ENCODE results near the gene JAML. TPM values are rescaled to one million over a fixed set of nuclear protein-coding genes. Genes with fewer than 3 reads are reported as not detected.

Gene JAML
- total and polyA plus RNA-seq, 2 of the 13 experiments (the other 11 are each of a cell fraction or from before 2014, with no cell fraction given), result 2.0 to 3.3 TPM

DNA sequence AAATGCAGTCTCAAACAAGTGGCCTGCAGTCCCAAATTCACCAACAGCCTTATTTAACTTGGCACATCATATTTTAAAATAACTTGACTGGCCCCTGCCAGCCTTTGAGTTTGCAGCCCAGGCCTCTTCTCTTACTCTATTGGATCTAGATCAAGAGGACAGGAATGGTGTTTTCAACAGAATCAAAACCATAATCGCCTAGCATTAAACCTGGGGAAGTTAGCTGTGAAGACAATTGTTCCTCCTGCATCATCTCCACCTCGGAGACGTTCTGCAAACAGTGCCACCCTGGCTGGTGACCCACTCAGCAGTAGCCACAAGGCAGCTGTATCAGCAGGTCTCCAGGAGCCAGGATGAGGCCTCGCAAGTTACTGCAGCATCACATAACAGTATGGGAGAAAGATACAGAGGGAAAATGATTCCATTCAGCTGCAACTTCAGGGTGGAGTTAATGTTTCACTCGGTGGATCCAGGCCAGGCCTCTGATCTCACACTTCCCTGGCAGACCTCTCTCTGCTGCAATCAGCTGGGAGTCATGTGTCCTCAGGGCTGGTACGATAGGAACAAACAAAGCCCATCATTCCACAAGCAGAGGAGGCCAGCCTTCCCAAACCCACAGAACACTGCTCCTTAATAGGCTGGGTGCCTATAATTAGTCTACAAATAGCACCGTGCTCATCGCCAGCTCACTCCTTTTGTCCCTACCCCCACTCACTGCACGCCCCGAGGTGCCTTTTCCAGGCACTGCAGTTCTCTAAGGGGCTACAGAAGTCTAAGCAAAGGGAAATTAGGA is 29.8 kb downstream of the JAML start (continued):
- TF ChIP-seq ZNF510 (CRISPR knock-in tag; IDR thresholded peaks at IDR 0.05; ENCODE audit: low read depth), result no peak
- TF ChIP-seq ZNF12 (CRISPR knock-in tag; IDR thresholded peaks at IDR 0.05), result peak; percentile 94
- peak; percentile 66; the same call in 1 of the 2 replicates for TF ChIP-seq ZFP36L1 (CRISPR knock-in tag; IDR thresholded peaks at IDR 0.05)
- 0 out of 2 replicates have a peak, but pooled peaks have one; percentile 71 for TF ChIP-seq ZSCAN30 (CRISPR knock-in tag; IDR thresholded peaks at IDR 0.05)
- TF ChIP-seq, protein P1, sequence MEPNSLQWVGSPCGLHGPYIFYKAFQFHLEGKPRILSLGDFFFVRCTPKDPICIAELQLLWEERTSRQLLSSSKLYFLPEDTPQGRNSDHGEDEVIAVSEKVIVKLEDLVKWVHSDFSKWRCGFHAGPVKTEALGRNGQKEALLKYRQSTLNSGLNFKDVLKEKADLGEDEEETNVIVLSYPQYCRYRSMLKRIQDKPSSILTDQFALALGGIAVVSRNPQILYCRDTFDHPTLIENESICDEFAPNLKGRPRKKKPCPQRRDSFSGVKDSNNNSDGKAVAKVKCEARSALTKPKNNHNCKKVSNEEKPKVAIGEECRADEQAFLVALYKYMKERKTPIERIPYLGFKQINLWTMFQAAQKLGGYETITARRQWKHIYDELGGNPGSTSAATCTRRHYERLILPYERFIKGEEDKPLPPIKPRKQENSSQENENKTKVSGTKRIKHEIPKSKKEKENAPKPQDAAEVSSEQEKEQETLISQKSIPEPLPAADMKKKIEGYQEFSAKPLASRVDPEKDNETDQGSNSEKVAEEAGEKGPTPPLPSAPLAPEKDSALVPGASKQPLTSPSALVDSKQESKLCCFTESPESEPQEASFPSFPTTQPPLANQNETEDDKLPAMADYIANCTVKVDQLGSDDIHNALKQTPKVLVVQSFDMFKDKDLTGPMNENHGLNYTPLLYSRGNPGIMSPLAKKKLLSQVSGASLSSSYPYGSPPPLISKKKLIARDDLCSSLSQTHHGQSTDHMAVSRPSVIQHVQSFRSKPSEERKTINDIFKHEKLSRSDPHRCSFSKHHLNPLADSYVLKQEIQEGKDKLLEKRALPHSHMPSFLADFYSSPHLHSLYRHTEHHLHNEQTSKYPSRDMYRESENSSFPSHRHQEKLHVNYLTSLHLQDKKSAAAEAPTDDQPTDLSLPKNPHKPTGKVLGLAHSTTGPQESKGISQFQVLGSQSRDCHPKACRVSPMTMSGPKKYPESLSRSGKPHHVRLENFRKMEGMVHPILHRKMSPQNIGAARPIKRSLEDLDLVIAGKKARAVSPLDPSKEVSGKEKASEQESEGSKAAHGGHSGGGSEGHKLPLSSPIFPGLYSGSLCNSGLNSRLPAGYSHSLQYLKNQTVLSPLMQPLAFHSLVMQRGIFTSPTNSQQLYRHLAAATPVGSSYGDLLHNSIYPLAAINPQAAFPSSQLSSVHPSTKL (CRISPR knock-in tag; IDR thresholded peaks at IDR 0.05), result peak; percentile 96
- no peak; the same call in 1 of the 2 replicates for TF ChIP-seq ZNF225 (CRISPR knock-in tag; IDR thresholded peaks at IDR 0.05)
- no peak for TF ChIP-seq PCBP1 (IDR thresholded peaks at IDR 0.05; ENCODE audit: borderline replicate concordance, low read depth, low read length)
- TF ChIP-seq RBM22 (optimal IDR thresholded peaks at IDR 0.05; ENCODE audit: low read length), result no peak
- TF ChIP-seq ZSCAN31 (CRISPR knock-in tag; IDR thresholded peaks at IDR 0.05; ENCODE audit: low read depth), result no peak
- TF ChIP-seq KDM2A (CRISPR knock-in tag; IDR thresholded peaks at IDR 0.05; ENCODE audit: borderline replicate concordance, low read depth), result peak; percentile 54; the same call in 1 of the 2 replicates
- TF ChIP-seq ZBTB20 (CRISPR knock-in tag; IDR thresholded peaks at IDR 0.05; ENCODE audit: borderline replicate concordance, low read depth), result no peak
- TF ChIP-seq, protein P2, sequence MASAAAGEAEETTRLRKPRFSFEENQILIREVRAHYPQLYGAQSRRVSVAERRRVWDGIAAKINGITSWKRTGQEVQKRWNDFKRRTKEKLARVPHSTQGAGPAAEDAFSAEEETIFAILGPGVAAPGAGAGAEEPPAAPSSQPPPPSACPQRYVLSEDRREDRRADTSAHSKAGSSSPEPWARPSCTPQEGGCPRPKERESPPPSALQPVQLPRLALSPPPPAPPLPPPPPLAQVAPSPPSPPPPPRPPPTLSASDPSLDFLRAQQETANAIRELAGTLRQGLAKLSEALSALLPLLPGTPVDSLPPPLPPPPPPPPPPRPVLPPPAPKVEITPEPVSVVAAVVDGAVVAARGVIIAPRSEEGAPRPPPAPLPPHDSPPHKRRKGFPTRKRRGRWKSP (CRISPR knock-in tag; IDR thresholded peaks at IDR 0.05), result no peak
- TF ChIP-seq, protein P3, sequence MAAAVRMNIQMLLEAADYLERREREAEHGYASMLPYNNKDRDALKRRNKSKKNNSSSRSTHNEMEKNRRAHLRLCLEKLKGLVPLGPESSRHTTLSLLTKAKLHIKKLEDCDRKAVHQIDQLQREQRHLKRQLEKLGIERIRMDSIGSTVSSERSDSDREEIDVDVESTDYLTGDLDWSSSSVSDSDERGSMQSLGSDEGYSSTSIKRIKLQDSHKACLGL (CRISPR knock-in tag; IDR thresholded peaks at IDR 0.05), result no peak
- TF ChIP-seq SIN3B (IDR thresholded peaks at IDR 0.05; ENCODE audit: low read length), result no peak
- peak; percentile 93 for TF ChIP-seq ZMYM4 (CRISPR knock-in tag; IDR thresholded peaks at IDR 0.05)
